ENCODE measurements around the gene CHRM3. TPM values are rescaled to one million over a fixed set of nuclear protein-coding genes. Genes with fewer than 3 reads are reported as not detected.

Gene CHRM3
- total RNA-seq, 6 experiments from 2014 or later: 2.9 to 23.2 (median 3.8) TPM

GRCh38 chr1:239394107-239394506 is 7.7 kb downstream of the CHRM3 start:
- DNase-seq: no peak
- no peaks in the 10 kb centered on the region for H3K27me3 Mint-ChIP-seq (ENCODE audit: insufficient read depth)
- no peak overlapping the region for H3K4me3 Mint-ChIP-seq
- H3K36me3 Mint-ChIP-seq (ENCODE audit: low read depth): no peaks in the 10 kb centered on the region; the same call in 1 of the 2 replicates
- TF ChIP-seq, protein P1, sequence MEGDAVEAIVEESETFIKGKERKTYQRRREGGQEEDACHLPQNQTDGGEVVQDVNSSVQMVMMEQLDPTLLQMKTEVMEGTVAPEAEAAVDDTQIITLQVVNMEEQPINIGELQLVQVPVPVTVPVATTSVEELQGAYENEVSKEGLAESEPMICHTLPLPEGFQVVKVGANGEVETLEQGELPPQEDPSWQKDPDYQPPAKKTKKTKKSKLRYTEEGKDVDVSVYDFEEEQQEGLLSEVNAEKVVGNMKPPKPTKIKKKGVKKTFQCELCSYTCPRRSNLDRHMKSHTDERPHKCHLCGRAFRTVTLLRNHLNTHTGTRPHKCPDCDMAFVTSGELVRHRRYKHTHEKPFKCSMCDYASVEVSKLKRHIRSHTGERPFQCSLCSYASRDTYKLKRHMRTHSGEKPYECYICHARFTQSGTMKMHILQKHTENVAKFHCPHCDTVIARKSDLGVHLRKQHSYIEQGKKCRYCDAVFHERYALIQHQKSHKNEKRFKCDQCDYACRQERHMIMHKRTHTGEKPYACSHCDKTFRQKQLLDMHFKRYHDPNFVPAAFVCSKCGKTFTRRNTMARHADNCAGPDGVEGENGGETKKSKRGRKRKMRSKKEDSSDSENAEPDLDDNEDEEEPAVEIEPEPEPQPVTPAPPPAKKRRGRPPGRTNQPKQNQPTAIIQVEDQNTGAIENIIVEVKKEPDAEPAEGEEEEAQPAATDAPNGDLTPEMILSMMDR (IDR thresholded peaks at IDR 0.05): no peak
- peaks cover 4% of the 10 kb centered on the region for H3K9me3 Mint-ChIP-seq
- H3K27ac Mint-ChIP-seq: no peak overlapping the region
- H3K4me1 Mint-ChIP-seq (ENCODE audit: low read depth): peaks cover 15% of the 10 kb centered on the region; the same call in 1 of the 2 replicates

DNA sequence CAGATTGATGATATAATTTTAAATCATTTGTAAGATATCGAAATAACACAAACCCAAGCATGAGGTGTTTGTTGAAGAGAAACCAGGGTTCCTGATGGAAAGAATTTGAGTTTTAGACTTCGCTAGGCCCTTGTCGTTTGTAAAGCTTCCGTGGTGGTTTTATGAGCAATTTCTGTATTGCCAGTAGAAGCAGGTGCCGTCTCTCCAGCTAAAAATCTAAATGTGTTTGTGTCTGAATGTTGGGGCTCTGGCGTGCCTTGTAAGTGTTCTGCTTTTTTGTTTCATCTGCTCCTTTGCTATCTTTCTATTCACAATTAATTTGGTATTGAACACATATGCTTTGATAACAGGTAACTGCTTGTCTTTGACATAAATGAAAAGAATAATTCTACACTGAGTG is 27.5 kb downstream of the CHRM3 start:
- Mint-ChIP-seq H3K9me3 (peaks cover 11% of the 10 kb centered on the region), H3K27ac (no peak overlapping the region), H3K36me3 (ENCODE audit: low read depth) (no peaks in the 10 kb centered on the region), H3K27me3 (ENCODE audit: insufficient read depth) (no peaks in the 10 kb centered on the region), H3K4me3 (no peak overlapping the region), H3K4me1 (ENCODE audit: low read depth) (peaks cover 12% of the 10 kb centered on the region)
- TF ChIP-seq, protein P1 (IDR thresholded peaks at IDR 0.05): no peak
- DNase-seq: no peak

- no peak for DNase-seq
- peaks cover 11% of the 10 kb centered on the region; the same call in 1 of the 2 replicates for H3K4me1 Mint-ChIP-seq (ENCODE audit: low read depth)
- TF ChIP-seq, protein P1 (IDR thresholded peaks at IDR 0.05): no peak
- no peak overlapping the region for H3K4me3 Mint-ChIP-seq
- no peaks in the 10 kb centered on the region for H3K27me3 Mint-ChIP-seq (ENCODE audit: insufficient read depth)
- H3K36me3 Mint-ChIP-seq (ENCODE audit: low read depth): no peaks in the 10 kb centered on the region
- H3K9me3 Mint-ChIP-seq: peaks cover 11% of the 10 kb centered on the region
- H3K27ac Mint-ChIP-seq: no peak overlapping the region
These were observed 30.9 kb downstream of the CHRM3 start for GRCh38 chr1:239417221-239417620.

DNA sequence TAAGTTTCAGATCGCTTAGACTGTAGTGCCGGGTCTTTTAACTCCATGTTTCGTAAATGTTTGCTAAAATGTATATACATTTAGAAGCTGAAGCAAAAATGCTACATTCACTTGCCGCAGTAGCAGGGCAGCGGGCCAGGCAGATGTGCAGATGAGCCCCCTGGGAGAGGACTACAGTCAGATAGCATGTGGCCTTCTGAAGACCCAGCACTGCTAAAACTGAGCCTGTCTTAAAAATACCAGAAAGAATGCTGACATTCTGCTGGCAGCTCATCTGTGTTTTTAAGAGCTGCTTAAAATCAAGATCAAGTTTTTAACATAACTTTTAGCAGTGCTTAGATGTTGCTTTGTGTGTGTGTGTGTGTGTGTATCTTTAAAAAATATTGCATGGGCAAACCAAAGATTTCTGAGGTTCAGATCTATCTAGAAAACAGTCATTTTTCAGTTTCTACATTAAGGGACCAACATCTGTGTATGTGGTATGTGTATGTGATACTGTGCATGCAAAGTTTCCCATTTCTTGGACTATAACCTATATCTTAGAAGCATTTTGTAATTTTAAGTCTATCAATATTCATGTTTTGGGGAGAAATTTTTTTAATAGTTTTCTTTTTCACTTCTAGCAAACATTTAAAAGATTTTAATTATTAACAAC is 31.7 kb downstream of the CHRM3 start:
- TF ChIP-seq, protein P1 (IDR thresholded peaks at IDR 0.05): no peak
- no peaks in the 10 kb centered on the region for H3K27me3 Mint-ChIP-seq (ENCODE audit: insufficient read depth)
- no peak for DNase-seq
- no peak overlapping the region for H3K4me3 Mint-ChIP-seq
- H3K9me3 Mint-ChIP-seq: peaks cover 11% of the 10 kb centered on the region
- H3K4me1 Mint-ChIP-seq (ENCODE audit: low read depth): peaks cover 11% of the 10 kb centered on the region; the same call in 1 of the 2 replicates
- no peak overlapping the region for H3K27ac Mint-ChIP-seq
- no peaks in the 10 kb centered on the region for H3K36me3 Mint-ChIP-seq (ENCODE audit: low read depth)

DNA sequence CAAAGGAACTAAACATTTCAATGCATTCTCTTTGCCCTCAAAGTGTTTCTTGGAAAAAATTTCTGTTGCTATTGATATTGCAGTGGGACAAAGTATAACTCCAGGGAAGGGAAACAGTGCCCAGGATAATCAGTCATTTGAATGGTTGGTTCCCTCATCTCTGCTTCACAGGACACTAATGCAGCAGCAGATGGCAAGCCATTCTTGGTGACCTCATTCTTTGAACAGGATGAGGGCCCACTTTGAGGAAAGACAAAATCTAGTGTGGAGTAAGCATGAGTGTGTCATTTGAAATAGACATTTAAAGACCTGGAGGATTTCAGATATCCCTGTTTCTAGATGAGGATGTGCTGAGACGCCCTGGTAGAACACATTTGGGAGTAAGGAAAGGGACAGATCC is 32.3 kb downstream of the CHRM3 start:
- Mint-ChIP-seq H3K27ac (no peak overlapping the region), H3K4me1 (ENCODE audit: low read depth) (peaks cover 11% of the 10 kb centered on the region; the same call in 1 of the 2 replicates), H3K36me3 (ENCODE audit: low read depth) (no peaks in the 10 kb centered on the region), H3K9me3 (peaks cover 6% of the 10 kb centered on the region), H3K4me3 (no peak overlapping the region), H3K27me3 (ENCODE audit: insufficient read depth) (no peaks in the 10 kb centered on the region)
- DNase-seq: no peak
- TF ChIP-seq, protein P1 (IDR thresholded peaks at IDR 0.05): no peak

Data from HFFc6 (cell line).